Stomach smooth muscle (tissue), 2 donors: ENCODE data around the gene TSSK1B.

Source experiments
- H3K27ac ChIP-seq: one replicate; pipeline ENCODE4 v1.7.0; 2013; ENCODE audit warnings: mild to moderate bottlenecking, low read length, inconsistent platforms
- H3K27me3 ChIP-seq, 2 donors: one replicate each; pipeline ENCODE4 v1.7.0; 2013; ENCODE audit warnings: low read length in 2 of 2; ENCODE audit not compliant: insufficient read depth in 2 of 2, control insufficient read depth in 1 of 2
- H3K36me3 ChIP-seq, 2 donors: one replicate each; pipeline ENCODE4 v1.7.0; 2013; ENCODE audit warnings: low read length in 2 of 2; ENCODE audit not compliant: control insufficient read depth in 2 of 2, insufficient read depth in 2 of 2
- H3K4me1 ChIP-seq: one replicate; pipeline ENCODE4 v1.7.0; 2013; ENCODE audit warnings: low read length; ENCODE audit not compliant: control insufficient read depth, insufficient read depth
- H3K4me3 ChIP-seq, 2 donors: one replicate each; pipeline ENCODE4 v1.7.0; 2013; ENCODE audit warnings: low read length in 2 of 2
- H3K9ac ChIP-seq, 2 donors: one replicate each; pipeline ENCODE4 v1.7.0; 2013; ENCODE audit warnings: low read length in 2 of 2, mild to moderate bottlenecking in 1 of 2
- H3K9me3 ChIP-seq, 2 donors: one replicate each; pipeline ENCODE4 v1.7.0; 2013; ENCODE audit warnings: low read length in 2 of 2; ENCODE audit not compliant: control insufficient read depth in 2 of 2
- donor health status: healthy.
- donor health status: Pancreatic carcinoma.

Gene TSSK1B

GRCh38 chr5:113447498-113448050 is 12.8 kb upstream of the TSSK1B start:
- no peak overlapping the region for H3K9ac ChIP-seq
- no peaks in the 10 kb centered on the region for H3K36me3 ChIP-seq
- no peaks in the 10 kb centered on the region for H3K4me1 ChIP-seq
- no peak overlapping the region for H3K4me3 ChIP-seq
- H3K27me3 ChIP-seq = no peaks in the 10 kb centered on the region
- no peak overlapping the region for H3K27ac ChIP-seq
- no peaks in the 10 kb centered on the region for H3K9me3 ChIP-seq

GRCh38 chr5:113446358-113446927 is 11.7 kb upstream of the TSSK1B start:
- Histone ChIP-seq H3K27me3 (no peaks in the 10 kb centered on the region), H3K9ac (no peak overlapping the region), H3K4me3 (no peak overlapping the region), H3K27ac (no peak overlapping the region), H3K4me1 (no peaks in the 10 kb centered on the region), H3K36me3 (no peaks in the 10 kb centered on the region), H3K9me3 (no peaks in the 10 kb centered on the region)

GRCh38 chr5:113437111-113437510 is 2.3 kb upstream of the TSSK1B start:
- Histone ChIP-seq H3K27me3 (no peaks in the 10 kb centered on the region), H3K27ac (no peak overlapping the region), H3K9me3 (no peaks in the 10 kb centered on the region), H3K4me3 (no peak overlapping the region), H3K9ac (no peak overlapping the region), H3K36me3 (no peaks in the 10 kb centered on the region), H3K4me1 (peaks cover 4% of the 10 kb centered on the region)

DNA sequence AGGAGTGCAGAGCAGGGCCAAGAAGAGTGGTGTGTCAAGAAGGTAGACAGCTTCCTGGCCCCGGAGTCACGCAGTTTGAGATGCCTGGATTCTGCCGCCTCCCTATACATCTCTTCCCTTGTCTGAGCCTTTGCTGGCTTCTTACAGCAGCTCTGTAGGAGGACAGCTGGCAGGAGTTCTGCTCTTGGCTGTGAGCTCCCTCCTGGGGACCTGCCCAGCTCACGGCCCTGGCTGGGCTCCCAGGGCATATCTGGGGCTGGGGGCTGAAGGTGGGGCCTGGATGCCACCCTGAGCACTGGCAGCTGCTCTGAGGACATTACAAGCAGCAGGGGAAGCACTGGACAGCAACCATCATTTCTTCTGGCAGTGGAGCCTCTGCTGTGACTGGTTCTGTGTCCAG is 786 bp upstream of the TSSK1B start:
- H3K4me1 ChIP-seq = peaks cover 4% of the 10 kb centered on the region
- H3K36me3 ChIP-seq = no peaks in the 10 kb centered on the region
- no peak overlapping the region for H3K27ac ChIP-seq
- H3K4me3 ChIP-seq = no peak overlapping the region
- H3K27me3 ChIP-seq = no peaks in the 10 kb centered on the region
- no peak overlapping the region for H3K9ac ChIP-seq
- no peaks in the 10 kb centered on the region for H3K9me3 ChIP-seq

- Histone ChIP-seq H3K36me3 (no peaks in the 10 kb centered on the region), H3K27ac (no peak overlapping the region), H3K9ac (no peak overlapping the region), H3K9me3 (no peaks in the 10 kb centered on the region), H3K4me3 (no peak overlapping the region), H3K27me3 (no peaks in the 10 kb centered on the region), H3K4me1 (peaks cover 4% of the 10 kb centered on the region)
Measured at GRCh38 chr5:113433862-113434612, 752 bp downstream of the TSSK1B start.

DNA sequence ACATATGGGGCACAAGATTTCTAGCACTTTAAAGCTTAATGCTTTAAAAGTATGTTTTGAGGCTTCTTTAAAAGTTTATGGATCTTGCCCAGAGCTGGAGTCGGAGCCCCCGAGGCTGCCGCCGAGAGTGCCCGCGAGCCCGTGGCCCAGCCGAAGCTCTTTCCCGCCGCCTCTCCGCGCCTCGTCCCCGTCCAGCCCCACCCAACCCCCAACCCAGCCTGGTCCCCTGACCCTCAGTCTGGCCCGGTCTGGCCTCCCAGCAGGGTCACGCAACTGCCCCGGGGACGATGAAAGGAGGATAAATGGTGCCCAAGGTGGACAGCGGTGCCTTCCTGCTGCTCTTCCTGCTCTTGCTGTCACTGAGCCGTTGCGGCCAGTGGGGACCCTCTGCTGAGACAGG is 1.7 kb downstream of the TSSK1B start:
- H3K4me3 ChIP-seq = no peak overlapping the region
- no peaks in the 10 kb centered on the region for H3K9me3 ChIP-seq
- H3K27ac ChIP-seq = no peak overlapping the region
- no peaks in the 10 kb centered on the region for H3K36me3 ChIP-seq
- no peak overlapping the region for H3K9ac ChIP-seq
- peaks cover 4% of the 10 kb centered on the region for H3K4me1 ChIP-seq
- no peaks in the 10 kb centered on the region for H3K27me3 ChIP-seq

DNA sequence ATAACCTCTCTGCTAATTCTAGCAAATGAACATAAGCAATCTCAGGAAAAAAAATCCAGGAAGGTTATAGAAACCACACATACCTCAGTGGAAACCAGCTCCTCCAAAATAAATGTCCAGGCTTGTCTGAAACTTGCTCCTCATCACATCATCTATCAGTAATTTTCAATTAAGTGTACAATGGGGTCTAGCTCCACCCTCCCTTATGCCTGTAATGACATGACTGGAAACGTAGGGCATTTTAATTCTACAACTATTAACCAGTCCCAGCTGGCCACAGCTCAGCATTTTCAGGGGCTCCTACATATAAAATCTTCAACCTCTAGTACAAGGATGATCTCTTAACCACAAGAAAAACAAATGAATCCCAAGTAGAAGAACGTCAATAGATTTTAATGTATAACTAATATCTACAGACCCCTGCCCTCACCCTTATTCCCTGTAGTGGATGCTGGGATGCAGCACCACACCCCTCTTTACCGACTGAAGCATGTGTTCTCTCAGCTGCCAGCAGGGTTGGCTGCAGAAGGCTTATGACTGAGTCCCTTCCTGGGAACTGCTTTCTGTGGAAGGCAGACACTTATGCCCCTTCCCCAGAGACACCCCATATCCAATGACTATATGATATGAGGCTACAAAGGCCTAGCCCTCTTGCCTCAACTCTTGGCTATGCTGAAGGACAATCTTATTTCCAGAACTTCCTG is 6.8 kb downstream of the TSSK1B start:
- Histone ChIP-seq H3K9ac (no peak overlapping the region), H3K27ac (no peak overlapping the region), H3K4me3 (no peak overlapping the region), H3K27me3 (no peaks in the 10 kb centered on the region), H3K36me3 (no peaks in the 10 kb centered on the region), H3K9me3 (no peaks in the 10 kb centered on the region), H3K4me1 (no peaks in the 10 kb centered on the region)

GRCh38 chr5:113425909-113426308 is 8.9 kb downstream of the TSSK1B start:
- Histone ChIP-seq H3K27ac (no peak overlapping the region), H3K9ac (no peak overlapping the region), H3K4me1 (no peaks in the 10 kb centered on the region), H3K9me3 (no peaks in the 10 kb centered on the region), H3K36me3 (no peaks in the 10 kb centered on the region), H3K27me3 (no peaks in the 10 kb centered on the region), H3K4me3 (no peak overlapping the region)

GRCh38 chr5:113421693-113422092 is 13.1 kb downstream of the TSSK1B start:
- Histone ChIP-seq H3K4me1 (no peaks in the 10 kb centered on the region), H3K9ac (no peak overlapping the region), H3K27ac (no peak overlapping the region), H3K4me3 (no peak overlapping the region), H3K27me3 (no peaks in the 10 kb centered on the region), H3K36me3 (no peaks in the 10 kb centered on the region), H3K9me3 (no peaks in the 10 kb centered on the region)

GRCh38 chr5:113405530-113405929 is 29.3 kb downstream of the TSSK1B start:
- H3K4me3 ChIP-seq = no peak overlapping the region
- no peaks in the 10 kb centered on the region for H3K36me3 ChIP-seq
- no peaks in the 10 kb centered on the region for H3K9me3 ChIP-seq
- H3K4me1 ChIP-seq = no peaks in the 10 kb centered on the region
- H3K9ac ChIP-seq = no peak overlapping the region
- H3K27ac ChIP-seq = no peak overlapping the region
- H3K27me3 ChIP-seq = no peaks in the 10 kb centered on the region
